C1 segment of cervical spinal cord (tissue), 14 donors: ENCODE results near the gene SMAD3.

Experiments
- DNase-seq, 14 donors: peaks; one replicate each; lab custom pipeline; 2025; lab: John Stamatoyannopoulos, UW

The SMAD3 gene

DNA sequence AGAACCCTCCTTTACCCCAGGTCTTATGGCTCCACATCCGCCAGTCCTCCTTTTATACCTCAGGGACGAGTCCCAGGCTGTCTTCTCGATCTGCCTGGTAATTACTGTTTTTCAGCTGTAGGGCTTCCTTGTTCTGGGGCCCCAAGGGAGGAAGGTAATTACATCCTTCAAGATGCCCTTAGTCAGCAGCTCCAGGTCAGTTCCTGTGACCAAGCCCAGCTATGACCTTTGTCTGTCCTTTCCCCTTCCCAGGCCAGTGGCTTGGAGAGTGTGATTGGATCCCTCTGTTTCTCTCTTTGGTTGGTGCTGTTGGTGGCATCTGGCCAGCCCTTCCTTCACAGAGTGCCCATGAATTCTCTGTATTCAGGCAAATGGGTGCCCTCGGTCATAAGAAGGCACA lies 96.5 kb downstream of the SMAD3 start:
- DNase-seq = no peak

DNA sequence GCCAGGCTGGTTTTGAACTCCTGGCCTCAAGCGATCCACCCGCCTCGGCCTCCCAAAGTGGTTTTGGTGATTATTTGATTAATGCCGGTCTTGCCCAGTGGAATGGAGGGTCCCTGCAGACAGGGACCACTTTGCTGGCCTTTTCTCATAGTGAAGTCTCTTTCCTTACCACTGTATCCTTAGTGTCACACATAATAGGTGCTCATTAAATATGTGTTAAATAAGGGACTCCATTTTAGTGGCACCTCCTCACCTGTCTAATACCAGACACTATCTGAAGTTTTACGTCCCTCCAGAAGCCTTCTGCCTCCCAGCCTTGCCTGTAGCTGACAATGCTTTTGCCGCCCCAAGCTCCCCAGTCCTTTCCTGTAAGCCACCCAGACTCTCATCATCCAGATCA lies 97.8 kb downstream of the SMAD3 start:
- no peak for DNase-seq

DNA sequence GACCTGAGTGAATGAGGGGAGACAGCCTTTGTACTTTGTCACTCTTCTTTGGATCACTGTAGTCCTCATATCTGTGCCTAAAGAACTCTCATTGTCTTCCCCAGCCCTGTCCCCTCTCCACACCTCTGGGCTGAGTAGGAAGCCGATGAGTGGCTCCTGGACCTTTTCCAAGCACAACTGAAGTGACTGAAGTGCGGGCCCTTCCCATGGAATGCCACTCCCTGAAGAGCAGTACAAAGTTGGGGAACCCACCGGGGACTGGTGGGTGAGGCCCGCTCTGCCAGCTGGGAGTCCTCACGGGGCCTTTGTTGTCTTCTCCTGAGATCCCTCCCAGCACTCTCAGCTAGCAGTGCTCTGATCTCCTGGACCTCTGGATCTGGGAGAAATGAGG lies 99.0 kb downstream of the SMAD3 start:
- DNase-seq = no peak

DNA sequence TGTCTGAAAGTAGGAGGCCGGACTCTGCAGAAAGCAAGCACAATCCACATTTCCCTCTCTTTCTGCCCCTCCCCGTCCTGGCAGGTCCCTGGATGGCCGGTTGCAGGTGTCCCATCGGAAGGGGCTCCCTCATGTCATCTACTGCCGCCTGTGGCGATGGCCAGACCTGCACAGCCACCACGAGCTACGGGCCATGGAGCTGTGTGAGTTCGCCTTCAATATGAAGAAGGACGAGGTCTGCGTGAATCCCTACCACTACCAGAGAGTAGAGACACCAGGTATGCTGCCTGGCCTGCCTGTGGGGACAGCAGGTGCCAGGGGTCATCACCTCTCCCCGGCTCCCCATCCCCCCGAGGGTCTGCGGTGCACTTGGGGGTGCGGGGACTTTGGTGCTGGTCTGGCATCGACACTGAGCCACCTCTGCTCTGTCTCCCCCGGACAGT lies 99.4 kb downstream of the SMAD3 start:
- DNase-seq = no peak

DNA sequence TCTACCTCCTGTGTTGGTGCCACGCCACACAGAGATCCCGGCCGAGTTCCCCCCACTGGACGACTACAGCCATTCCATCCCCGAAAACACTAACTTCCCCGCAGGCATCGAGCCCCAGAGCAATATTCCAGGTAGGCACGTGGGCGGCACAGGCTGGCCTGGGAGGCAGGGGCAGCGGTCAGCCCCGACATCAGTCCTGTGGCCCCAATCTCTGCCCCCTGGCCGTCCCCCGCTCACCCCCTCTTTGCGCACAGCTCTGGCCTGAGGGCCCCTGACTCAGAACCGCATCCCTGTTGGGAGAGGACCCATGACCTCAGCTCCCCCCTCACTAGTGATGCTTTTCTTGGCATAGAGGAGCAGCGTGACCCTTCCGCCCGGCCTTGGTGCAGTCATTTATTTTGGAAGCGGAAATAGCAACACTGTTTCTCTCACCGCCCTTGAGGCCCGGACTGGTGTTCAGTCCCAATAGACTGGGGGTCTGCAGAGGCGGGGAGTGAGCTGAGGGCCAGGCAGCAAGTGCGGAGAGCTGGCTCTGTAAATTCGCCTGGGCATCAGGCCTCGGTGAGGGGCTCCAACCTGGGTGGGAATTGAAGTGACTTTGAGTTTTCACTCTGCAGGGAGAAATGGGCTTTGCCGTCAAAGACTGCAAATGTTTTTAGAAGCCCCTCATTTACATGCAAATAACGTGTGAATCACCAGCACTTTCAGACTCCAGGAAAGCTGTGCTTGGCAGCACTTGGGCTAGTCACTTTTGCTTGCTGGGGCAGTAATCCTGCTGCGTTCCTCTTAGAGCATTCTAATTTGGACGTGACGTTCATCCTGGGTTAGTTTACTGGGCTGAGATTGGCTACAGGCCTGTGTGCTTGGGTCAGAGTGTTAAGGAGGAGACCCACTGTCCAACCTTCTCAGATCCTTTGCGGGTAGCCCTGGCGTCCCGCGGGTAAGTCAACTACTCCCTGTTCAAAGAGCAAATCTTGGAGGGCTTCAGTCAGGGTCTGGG lies 100.2 kb downstream of the SMAD3 start:
- peak in 2 of 14 donors; percentile 8 to 71 for DNase-seq

DNA sequence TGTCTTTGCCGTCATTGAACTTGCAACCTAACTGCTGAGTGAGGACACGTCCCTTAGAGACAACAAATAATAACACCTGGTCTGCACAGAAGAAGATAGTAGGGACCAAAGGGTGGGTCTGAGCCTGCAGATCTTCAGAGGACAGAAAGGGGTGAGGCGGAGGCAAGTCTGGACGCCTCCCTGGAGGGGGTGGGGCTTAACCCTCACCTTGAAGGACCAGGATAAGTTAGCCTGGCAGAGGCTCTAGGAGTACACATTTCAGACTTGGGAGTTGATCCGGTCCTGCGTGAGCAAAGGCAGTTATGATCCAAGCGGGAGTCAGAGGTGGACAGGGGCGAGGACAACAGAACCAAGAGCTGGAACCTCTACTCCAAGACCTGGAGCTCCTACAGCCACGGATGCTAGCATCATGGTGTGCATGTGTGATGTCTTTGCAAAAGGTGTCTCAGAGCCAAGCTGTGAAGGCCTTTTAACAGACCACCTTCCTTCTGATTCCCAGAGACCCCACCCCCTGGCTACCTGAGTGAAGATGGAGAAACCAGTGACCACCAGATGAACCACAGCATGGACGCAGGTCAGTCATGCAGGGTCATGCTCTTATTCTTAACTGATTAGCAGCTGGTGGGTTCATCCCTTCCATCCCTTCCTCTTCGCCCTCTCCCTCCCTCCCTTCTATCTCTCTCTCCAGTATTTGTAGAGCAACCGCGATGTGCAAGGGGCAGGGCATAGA lies 101.0 kb downstream of the SMAD3 start:
- no peak for DNase-seq

DNA sequence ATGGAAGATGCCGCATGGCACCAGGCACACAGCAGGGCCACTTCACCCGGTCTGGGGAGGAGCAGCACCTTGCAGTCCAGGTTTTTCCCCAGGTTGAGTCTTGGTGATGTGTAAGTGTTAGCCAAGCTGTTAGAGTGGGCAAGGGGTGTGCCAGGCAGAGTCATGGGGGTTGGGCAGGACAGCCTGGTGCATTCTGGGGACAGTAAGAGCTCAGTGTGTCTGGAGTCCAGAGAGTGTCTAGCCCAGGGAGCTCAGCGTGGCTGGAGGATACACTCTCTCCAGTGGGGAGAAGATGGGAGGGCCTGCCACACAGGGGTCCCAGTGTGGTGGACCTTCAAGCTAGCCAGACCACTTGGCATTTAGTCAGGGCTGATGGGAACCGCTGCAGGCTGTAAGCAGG lies 101.7 kb downstream of the SMAD3 start:
- no peak for DNase-seq

DNA sequence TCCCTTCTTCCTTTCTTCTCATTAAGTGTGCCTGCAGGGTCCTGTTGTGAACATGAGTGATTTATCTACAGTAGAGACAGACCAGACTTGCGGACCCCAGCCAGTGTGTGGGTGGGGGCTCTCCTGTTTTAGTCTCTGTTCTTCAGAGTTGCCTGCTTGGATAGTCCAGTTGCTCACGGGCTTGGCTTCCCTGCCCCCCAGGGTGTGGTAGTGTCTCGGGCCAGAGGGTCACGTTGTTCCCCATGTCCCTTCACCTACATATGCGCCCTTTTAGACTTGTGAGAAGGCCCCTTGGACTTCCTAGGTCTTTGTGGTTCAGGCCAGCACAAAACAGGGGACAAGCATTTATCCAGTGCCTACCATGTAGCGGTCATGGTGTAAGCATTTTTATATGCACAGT lies 103.3 kb downstream of the SMAD3 start:
- DNase-seq = no peak

DNA sequence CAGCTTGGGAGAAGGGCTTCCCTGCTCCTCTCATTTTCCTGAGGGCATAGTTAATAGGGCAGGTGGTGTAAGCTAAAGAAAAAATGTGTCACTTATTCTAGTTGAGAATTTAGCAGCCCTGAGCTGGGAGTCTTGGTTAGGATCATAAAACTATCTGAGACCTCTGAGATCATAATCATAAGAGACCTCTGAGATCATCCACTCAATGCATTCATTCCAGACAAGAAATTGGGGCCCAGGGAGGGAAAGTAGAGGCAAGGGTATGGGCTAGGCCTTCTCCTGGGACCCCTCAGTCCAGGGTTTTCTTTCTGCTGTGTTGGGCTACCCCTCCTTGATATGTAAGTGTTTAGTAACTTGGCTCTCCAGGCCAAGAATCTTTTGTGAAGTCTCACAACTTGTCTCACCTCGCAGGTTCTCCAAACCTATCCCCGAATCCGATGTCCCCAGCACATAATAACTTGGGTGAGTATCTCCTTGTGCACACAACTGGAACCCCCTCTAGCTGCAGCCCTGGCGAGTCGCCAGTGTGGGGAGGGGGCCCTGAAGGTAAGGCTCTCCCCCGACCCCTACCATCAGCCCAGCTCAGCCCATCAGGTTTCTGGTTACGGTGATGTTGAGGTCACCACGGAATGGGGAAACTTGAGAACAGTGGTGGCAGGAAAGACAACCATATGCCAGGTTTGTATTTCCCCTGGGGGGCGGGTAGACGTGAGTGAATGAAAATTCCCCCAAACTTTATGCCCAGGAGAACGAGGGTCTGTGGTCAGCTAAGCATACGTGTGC lies 104.9 kb downstream of the SMAD3 start:
- no peak for DNase-seq

DNA sequence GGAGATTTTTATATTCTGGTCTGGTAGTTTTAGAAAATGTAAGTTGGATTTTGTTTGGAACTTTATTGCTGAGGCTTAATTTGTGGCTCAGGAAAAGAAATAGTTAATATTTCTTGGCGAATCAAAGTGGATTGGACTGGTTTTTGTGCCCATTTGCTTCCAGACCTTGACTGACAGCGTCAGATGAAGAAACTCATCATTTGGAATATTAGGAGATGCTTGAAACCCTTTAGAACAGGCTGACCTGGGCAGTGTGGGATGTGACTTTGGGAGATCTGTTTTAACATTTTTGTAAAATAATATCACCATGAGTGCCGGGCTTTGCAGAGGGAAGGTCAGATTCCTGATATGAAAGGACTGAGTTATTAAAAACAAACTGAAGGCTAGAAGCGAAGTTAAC lies 106.1 kb downstream of the SMAD3 start:
- DNase-seq = no peak

DNA sequence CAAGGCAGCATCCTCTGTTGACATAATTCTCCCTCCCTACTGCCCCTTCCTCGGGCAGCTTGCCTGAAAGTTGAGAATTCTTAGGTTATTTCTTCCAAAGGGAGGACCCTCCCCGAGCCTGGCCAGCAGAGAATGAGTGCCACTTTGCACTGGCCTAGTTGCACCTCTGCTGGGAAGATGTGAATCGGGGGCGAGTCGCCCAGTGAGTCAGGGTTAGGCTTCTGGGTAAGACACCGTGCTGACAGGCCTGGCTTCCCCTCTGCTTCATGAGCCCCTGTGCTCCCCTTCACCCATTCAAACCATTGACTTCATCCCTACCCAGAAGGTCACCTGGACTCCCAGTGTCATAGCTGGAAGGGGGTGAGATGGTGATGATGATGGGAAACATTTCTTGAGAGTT lies 106.8 kb downstream of the SMAD3 start:
- peak in 1 of 14 donors; percentile 26 for DNase-seq

DNA sequence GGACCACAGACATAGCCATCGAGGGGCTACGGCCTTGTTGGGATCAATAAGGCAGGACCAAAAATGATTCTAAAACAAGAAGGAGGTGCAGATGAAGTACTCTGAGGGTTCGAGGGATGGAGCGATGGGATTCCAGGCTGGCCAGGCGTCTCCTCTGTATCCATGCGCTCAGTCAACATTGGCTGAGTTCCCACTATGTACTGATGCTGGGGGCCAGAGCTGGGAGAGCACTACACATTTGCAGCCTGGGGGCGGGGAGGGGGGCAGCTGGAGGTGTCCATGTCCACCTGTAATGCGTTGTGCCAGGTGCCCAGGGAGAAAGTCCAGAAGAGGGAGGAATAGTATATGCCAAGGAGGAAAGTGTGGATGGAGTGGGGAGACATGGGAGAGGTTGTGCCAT lies 107.6 kb downstream of the SMAD3 start:
- no peak for DNase-seq

DNA sequence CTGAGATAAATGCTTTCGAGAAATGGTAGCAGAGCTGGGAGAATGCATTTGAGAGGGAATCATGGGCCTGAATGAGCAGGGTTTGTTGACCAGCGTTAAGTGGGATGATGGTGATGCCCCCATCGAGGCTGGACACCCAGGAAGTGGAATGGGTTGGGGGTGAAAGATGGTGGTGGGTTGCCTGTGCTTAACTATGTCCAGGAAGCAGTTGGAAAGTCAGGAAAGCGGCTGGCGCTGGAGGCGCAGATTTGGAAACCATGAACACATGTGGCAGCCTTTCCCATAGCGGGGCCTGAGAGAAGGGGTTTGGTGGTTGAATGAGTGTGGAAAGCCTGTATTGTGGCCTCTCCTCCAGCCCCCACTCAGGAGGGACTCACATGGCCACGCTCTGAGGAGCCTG lies 108.4 kb downstream of the SMAD3 start:
- no peak for DNase-seq

DNA sequence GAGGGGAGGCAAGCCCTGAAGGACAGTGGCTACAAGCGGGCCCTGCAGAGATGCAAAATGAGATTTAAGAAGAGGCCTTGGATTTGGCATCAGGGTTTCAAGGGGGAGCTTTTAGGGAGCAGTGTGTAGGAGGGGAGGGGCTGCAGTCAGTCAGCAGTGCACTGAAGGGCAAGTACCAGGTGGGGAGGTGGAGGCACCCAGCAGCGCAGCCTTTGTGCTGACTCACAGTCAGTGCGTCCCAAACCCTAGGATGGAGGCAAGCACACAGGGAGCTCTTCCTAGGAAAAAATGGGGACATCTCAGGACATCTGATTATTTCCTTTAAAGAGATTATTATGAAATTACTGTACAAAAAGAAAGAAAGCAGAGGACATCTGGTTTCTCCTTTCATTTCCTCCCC lies 109.0 kb downstream of the SMAD3 start:
- no peak for DNase-seq

DNA sequence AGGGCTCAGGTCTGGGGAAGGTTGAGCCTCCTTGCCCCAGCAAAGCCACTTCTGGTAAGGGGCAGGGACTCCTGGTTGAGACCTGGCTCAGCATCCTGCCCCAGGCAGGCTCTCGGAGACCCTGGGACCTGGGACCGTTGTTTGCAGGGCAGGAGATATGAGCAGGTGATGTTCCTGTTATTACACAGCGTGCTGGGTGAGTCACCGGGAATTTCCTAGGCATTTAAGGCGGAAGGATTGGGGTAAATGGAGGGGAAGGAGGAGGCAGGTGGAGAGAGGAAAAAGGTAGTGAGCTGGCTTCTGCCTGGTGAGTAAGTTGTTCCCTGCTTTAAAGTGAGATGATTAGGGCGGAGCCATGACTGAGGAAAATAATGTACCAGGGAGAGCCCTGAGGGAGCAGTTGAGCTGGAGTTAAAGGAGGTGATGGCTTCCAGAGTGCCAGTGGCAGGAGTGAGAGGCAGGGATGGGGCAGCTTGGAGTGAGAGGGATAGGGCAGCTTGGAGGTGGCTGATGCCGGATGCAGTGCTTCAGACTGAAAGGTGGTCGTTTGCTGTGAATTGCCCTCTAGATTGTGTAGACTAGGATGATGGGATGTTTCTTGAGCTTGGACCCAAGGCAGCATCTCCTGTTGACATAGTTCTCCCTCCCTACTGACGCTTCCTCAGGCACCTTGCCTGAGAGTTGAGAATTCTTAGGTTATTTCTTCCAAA lies 109.6 kb downstream of the SMAD3 start:
- DNase-seq = no peak

DNA sequence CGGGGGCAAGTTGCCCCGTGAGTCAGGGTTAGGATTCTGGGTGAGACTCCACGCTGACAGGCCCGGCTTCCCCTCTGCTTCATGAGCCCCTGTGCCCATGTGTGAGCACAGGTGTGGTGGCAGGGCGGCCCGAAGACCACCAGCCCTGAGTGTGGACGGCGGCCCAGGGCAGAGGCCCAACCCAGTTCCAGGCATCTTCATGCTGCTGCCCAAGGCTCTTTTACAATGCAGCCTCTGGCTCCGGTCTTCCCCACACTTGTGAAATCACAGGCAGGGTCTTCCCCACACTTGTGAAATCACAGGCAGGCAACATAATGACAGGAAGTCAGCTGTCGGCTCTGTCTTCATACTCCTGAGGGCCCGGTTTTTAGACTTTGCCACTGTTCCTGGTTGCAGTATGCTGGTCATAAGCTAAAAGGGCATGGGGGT lies 110.3 kb downstream of the SMAD3 start:
- peak in 2 of 14 donors; percentile 11 to 56 for DNase-seq

DNA sequence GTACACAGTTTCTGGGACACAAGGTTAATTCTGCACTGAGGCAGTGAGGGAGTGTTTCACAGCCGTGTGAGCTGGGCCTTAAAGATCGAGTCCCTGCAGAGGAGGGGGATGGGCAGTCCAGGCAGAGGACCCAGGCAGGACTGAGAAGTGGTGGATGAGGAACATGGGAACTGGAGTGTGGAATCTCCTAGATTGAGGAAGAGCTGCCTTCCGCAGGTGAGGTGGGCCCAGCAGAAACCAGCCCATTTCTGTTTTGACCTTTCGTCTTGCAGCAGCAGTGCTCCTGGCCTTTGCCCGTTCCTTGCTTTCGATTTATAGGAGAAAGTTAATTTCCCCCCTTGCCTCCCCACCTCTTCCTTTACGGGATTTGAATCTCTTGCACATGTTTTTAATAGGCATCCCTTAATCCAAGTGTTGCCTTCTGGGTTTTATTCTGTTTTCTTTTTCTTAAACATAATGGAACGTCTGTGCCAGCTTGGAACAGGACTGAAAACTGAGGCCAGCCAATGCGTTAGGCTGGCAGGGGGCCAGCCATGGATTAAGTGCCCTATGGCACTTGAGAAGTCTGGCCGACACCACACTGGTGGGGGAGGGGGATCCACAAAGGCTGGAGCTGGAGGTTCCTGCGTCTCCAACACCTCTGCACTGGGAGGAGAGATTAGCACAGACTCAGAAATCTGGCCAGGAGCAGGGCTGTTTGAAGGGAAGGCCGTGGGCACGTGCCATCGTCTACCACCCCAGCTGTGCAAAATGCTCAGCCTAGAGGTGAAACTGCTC lies 111.0 kb downstream of the SMAD3 start:
- DNase-seq = no peak

DNA sequence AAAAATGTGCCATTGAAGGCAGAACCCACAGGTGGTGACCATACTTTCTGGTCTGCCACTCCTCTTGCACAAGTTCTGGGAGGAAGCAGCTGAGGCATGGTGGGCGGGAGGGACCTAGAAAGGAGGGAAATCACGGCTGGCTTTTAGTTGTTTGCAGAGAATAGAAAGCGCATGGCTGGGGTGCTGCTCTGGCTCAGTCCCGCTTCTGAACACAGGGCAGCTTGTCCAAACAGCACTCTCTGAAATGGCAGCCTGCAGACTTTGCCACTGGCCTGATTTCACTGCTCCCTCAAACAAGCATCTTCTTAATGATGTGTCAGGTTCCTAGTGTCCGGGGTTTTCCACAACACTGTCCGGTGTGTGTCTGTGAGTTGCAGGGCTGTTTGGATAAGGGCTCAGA lies 112.3 kb downstream of the SMAD3 start:
- no peak for DNase-seq

DNA sequence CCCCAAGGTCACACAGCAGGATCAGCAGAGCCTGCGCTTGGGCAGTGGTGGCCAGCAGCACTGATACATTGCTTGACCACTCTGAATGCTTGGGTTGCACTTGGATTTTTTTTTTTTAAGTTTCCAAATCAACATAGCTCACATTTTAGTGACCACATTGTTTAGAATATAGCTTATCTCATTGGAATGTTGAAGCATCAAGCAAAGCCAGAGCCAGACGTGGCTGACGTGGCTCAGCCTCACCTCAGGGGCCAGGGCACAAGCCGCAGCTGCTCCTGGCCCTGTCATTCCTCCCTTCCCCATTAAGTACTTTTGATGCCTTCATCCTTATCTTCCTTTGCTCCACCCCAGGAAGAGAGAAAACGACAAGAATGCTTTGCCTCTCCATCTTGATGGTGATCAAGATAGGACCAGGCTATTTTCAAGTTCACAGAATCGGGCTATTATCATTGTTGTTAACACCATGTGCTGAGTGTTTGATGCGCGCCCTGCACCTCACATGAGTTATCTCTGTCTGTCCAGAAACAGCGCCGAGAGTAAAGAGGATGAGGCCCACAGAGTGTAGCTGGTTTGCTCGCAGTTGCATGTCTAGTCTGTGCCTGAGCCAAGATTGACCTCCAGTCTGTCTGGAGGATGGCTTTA lies 113.3 kb downstream of the SMAD3 start:
- DNase-seq = no peak

DNA sequence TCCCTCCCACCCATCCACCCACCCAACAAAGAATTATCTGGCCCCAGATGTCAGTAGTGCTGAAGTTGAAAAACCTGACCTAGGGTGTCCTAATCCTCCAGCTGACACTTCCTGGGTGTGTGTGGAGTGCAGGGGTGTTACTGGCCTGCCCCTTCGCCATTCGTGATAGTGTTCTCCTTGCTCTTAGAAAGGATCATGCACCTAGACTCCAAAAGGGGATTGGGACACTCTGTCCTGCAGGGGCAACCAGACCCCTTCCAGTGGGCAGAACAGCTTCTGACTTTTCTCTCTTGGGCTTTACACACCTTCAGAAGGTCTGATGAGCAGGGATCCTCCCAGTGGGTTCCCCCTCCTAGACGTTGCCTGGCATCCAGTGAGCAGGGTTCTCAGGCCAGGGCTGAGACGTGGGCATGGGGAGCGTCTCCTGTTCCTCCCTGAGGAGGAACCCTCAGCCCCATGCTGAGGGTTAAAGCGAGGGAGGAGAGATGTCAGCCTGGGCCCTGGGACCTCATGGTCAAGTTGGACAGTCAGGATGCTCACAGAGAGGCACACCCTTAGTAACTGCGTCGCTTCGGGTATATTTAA lies 114.1 kb downstream of the SMAD3 start:
- no peak for DNase-seq
